Activated CD8-positive, alpha-beta T cell treated with anti-CD3 and anti-CD28 coated beads for 36 hours (primary cell): ENCODE results near the gene HRH4. TPM values are rescaled to one million over a fixed set of nuclear protein-coding genes. Genes with fewer than 3 reads are reported as not detected.

Experiments used
- ATAC-seq: fragments of 200-7000 bp; cut with Tn5 transposase; one replicate; pipeline ENCODE4 v1.10.0; 2021; ENCODE audit warnings: mild to moderate bottlenecking, moderate library complexity
- CTCF ChIA-PET: fragments of 350-600 bp; sonication (Branson Sonifier 250); formaldehyde crosslinking; loops from one replicate; lab custom pipeline; 2021; ENCODE audit warnings: antibody characterized with exemption; lab: Charles Lee
- POLR2A ChIA-PET: fragments of 350-600 bp; sonication (Branson Sonifier 250); formaldehyde crosslinking; loops from one replicate; lab custom pipeline; 2021; ENCODE audit warnings: antibody characterized with exemption; lab: Charles Lee
- DNase-seq: peaks from one replicate; pipeline ENCODE4 v3.0.0-alpha.2; 2020
- H3K27ac Mint-ChIP-seq: one replicate; pipeline ENCODE4 v1.8.0; 2021; ENCODE audit warnings: mild to moderate bottlenecking, mixed read lengths
- H3K27me3 Mint-ChIP-seq: one replicate; pipeline ENCODE4 v1.8.0; 2021; ENCODE audit warnings: mixed read lengths
- H3K36me3 Mint-ChIP-seq: one replicate; pipeline ENCODE4 v1.8.0; 2021; ENCODE audit warnings: low read depth, mixed read lengths
- H3K4me1 Mint-ChIP-seq: one replicate; pipeline ENCODE4 v1.8.0; 2021; ENCODE audit warnings: low read depth, mixed read lengths
- H3K4me3 Mint-ChIP-seq: one replicate; pipeline ENCODE4 v1.8.0; 2021; ENCODE audit warnings: mild to moderate bottlenecking, moderate library complexity, mixed read lengths
- H3K9me3 Mint-ChIP-seq: one replicate; pipeline ENCODE4 v1.8.0; 2021; ENCODE audit warnings: mixed read lengths
- CTCF ChIP-seq: fragments of 200-600 bp; IDR thresholded peaks from one replicate; pipeline ENCODE4 v1.8.0; 2022; ENCODE audit warnings: antibody characterized with exemption, mild to moderate bottlenecking
- intact Hi-C: fragments of 100-400 bp; cut with micrococcal nuclease; formaldehyde crosslinking; loops from one replicate; pipeline ENCODE4 v1.10.0; 2022
- total RNA-seq, 2 experiments: library from RNA; stranded (reverse); gene quantifications; one replicate each; pipeline ENCODE4 v1.2.3, GENCODE V29; 2021

The HRH4 gene
- total RNA-seq, 2 experiments from 2014 or later: not detected

GRCh38 chr18:24470022-24470618, 9.7 kb downstream of the HRH4 start:
- no peaks in the 10 kb centered on the region for H3K4me1 Mint-ChIP-seq
- CTCF ChIA-PET: interaction anchor here (2.1 kb wide), 1 partner anchor 18 kb away, joined by 10 read pairs; no protein-coding TSS in a partner anchor

DNA sequence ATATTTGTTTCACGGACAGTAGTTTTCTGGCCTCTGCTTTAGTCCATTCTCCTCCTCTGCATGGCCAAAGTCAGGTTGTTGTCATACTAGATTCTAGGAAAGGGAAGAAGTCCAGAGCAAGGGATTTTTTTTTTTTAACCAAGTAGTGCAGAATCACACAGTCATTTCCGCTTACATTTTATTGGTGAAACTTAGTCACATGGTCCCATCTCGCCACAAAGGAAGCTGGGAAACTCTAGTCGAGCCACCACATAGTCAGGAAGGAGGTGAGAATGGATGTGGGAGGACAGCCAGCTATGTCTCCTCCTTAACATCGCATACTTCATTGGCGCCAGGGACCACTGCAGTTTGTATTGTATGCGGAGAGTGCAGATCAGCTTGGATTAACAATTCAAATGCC, 10.4 kb downstream of the HRH4 start:
- ATAC-seq: no peak
- no peak for TF ChIP-seq CTCF
- Mint-ChIP-seq H3K27ac (no peak overlapping the region), H3K4me3 (no peak overlapping the region), H3K9me3 (no peaks in the 10 kb centered on the region), H3K27me3 (no peaks in the 10 kb centered on the region), H3K4me1 (no peaks in the 10 kb centered on the region), H3K36me3 (no peaks in the 10 kb centered on the region)
- CTCF ChIA-PET: interaction anchor here (2.1 kb wide), 1 partner anchor 18 kb away, joined by 10 read pairs; no protein-coding TSS in a partner anchor
- intact Hi-C loops: no loop called here
- POLR2A ChIA-PET: no interaction called here
- no peak for DNase-seq

More at GRCh38 chr18:24470022-24470618, 9.7 kb downstream of the HRH4 start:
- Mint-ChIP-seq H3K36me3 (no peaks in the 10 kb centered on the region), H3K27ac (no peak overlapping the region), H3K9me3 (no peaks in the 10 kb centered on the region), H3K4me3 (no peak overlapping the region), H3K27me3 (peaks cover 2% of the 10 kb centered on the region)
- DNase-seq (no peak), ATAC-seq (no peak)
- no peak for TF ChIP-seq CTCF
- intact Hi-C loops: no loop called here
- POLR2A ChIA-PET: no interaction called here

DNA sequence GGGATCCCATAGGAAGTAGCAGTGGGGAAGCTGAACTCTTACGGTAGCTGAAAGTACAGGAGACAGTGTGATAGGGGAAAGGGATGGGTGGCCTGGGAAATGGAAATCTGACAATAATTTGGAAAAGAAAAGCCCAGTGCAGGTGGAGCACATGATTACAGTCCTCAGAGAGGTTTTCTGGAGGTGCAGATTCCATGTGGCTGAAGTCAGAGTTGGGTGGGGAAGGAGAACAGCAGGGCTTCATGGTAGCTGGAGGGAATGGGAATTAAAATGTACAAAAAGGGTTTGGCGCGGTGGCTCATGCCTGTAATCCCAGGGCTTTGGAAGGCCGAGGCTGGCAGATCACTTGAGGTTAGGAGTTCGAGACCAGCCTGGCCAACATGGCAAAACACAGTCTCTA, 12.2 kb downstream of the HRH4 start:
- POLR2A ChIA-PET: no interaction called here
- no peaks in the 10 kb centered on the region for H3K4me1 Mint-ChIP-seq
- no peaks in the 10 kb centered on the region for H3K27me3 Mint-ChIP-seq
- no peaks in the 10 kb centered on the region for H3K9me3 Mint-ChIP-seq
- H3K4me3 Mint-ChIP-seq: no peak overlapping the region
- no peak for ATAC-seq
- DNase-seq: no peak
- no peak overlapping the region for H3K27ac Mint-ChIP-seq
- TF ChIP-seq CTCF: no peak
- CTCF ChIA-PET: interaction anchor here (2.1 kb wide), 1 partner anchor 16 kb away, joined by 10 read pairs; no protein-coding TSS in a partner anchor
- intact Hi-C loops: no loop called here
- no peaks in the 10 kb centered on the region for H3K36me3 Mint-ChIP-seq

GRCh38 chr18:24474406-24474805, 14.0 kb downstream of the HRH4 start:
- no peak for DNase-seq
- no peaks in the 10 kb centered on the region for H3K9me3 Mint-ChIP-seq
- CTCF ChIA-PET: interaction anchor here (1.0 to 1.9 kb wide), 4 partner anchors 13 to 298 kb away, joined by 3 to 12 read pairs (median 4); no protein-coding TSS in a partner anchor
- no peaks in the 10 kb centered on the region for H3K36me3 Mint-ChIP-seq
- H3K27me3 Mint-ChIP-seq: peaks cover under 1% of the 10 kb centered on the region
- no peak overlapping the region for H3K4me3 Mint-ChIP-seq
- intact Hi-C loops: no loop called here
- ATAC-seq: no peak
- no peak for TF ChIP-seq CTCF
- no peak overlapping the region for H3K27ac Mint-ChIP-seq
- H3K4me1 Mint-ChIP-seq: no peaks in the 10 kb centered on the region
- POLR2A ChIA-PET: interaction anchor here (0.6 kb wide), 1 partner anchor 448 kb away, joined by 5 read pairs; no protein-coding TSS in a partner anchor

GRCh38 chr18:24475926-24476589, 15.6 kb downstream of the HRH4 start:
- peaks cover 2% of the 10 kb centered on the region for H3K9me3 Mint-ChIP-seq
- H3K27me3 Mint-ChIP-seq: peaks cover 4% of the 10 kb centered on the region
- H3K27ac Mint-ChIP-seq: no peak overlapping the region
- DNase-seq (no peak), ATAC-seq (no peak)
- TF ChIP-seq CTCF: no peak
- CTCF ChIA-PET: interaction anchor here (1.9 kb wide), 1 partner anchor 13 kb away, joined by 12 read pairs; no protein-coding TSS in a partner anchor
- intact Hi-C loops: no loop called here
- H3K4me1 Mint-ChIP-seq: no peaks in the 10 kb centered on the region
- POLR2A ChIA-PET: no interaction called here
- no peaks in the 10 kb centered on the region for H3K36me3 Mint-ChIP-seq
- H3K4me3 Mint-ChIP-seq: no peak overlapping the region
